DMS 273 (cell line): ENCODE data around the gene FOXI3.

Experiments
- DNase-seq: peaks from one replicate; lab custom pipeline; 2025; ENCODE audit not compliant: unreplicated experiment; lab: John Stamatoyannopoulos, UW

The FOXI3 gene

DNA sequence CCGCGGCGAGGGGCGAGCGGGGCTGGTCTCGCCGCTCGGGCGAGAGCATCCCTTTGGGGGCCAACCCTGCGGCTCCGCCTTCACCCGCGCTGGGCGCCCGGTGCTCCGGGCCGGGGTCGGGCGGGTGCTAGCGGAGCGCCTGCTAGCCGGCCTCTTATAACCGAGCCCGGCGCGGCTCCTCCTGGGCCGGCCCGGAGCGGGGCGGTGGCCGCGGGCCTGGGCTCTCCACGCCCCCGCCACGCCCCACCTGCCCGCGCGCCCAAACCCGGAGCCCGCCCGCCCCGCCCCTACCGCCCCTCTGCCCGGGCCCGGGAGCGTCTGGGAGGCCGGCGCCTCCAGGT lies at the start of gene FOXI3:
TSS of gene FOXI3 (minus strand) at position 129 of the 341 bp plus-strand sequence. CDS start 158 bp downstream, outside the sequence.
- DNase-seq, result peak; percentile 67

DNA sequence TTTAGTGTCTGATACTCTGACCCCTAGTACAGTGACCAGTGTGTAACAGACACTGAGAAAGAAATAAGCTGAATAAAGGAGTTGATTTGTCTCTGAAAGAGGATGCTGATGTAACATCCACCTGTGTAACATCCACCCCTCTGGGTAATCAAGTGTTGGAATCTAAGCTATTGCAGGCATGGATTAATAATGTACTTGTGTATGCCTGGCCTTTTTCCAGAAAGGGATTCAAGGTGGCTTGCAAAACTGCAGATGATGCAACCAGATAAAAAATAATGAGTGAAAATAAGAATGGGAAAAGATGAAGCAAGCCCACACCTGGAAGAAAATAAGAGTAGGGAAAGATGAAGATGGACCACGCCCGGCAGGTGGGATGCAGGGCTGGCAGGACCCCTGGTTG lies 48.2 kb upstream of the FOXI3 start:
- no peak for DNase-seq

DNA sequence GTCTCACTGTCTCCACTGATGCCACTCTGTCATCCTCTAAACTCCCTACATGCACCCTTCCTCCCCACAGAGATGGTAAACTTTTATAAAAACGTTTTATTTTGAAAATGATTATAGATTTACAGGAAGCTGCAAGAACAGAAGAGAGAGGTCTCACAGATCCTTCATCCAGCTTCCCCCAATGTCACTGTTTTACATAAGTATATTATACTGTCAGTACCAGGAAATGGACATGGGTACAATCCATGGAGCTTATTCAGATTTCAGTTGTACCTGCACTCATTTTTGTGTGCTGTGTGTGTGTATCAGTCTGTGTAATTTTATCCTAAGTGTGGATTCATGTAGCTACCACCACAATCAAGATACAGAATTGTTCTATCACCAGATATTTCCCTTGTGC lies 46.7 kb upstream of the FOXI3 start:
- no peak for DNase-seq

DNA sequence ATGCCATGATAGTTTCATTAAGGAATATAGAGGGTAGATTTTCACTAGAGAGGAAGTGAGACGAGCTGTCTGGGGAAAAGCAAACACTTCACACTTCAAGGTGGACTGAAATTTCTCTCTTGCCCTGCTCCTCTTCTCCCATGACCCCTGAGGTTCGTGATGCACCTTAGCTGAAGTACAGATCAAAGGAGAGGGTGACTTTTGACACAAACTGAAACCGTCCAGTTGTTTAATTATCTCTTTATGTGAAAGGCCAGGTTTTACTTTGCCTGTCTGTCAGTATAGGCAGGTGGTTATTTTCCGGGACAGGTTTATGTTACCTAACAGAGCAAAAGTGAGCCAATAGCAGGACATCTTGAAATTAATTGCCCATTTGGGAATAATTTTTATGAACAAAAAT lies 41.0 kb upstream of the FOXI3 start:
- DNase-seq, result no peak

DNA sequence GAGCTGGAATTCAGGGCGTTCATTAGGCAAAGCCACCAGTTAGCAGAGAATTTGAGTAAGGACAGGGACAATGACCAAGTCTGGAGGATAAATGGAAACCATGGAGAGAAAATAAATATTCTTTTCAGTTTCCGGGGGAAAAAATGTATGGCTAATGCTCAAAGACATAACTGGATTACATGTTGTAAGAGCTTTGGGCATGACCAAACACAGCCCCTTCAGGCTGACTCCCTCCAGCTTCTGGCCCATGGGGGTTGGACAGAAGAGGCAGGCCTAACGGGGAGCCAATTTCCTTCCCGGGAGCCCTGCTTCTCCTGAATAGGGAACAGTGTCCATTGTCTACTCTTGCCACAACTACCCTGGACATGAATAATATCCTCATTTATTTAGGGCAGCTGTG lies 39.5 kb upstream of the FOXI3 start:
- no peak for DNase-seq

DNA sequence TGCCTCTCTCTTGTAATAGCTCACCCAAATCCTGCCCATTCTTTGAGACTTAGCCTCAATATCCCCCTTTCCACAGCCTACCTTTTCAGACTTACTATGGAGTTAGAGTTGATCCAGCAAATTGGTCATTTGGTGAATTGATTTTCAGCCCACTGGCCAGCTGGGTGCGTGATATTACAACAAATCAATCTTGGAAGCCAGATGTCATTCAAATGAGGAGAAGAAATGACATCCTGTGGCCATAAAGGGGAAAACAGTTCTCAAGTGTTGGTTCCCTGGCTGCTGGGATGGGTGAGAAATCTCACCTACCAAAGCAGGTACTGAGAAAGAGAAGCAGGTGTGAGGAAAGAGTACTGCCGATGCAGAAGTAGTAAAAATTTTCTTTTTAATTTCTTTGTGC lies 36.7 kb upstream of the FOXI3 start:
- DNase-seq, result peak; percentile 12

DNA sequence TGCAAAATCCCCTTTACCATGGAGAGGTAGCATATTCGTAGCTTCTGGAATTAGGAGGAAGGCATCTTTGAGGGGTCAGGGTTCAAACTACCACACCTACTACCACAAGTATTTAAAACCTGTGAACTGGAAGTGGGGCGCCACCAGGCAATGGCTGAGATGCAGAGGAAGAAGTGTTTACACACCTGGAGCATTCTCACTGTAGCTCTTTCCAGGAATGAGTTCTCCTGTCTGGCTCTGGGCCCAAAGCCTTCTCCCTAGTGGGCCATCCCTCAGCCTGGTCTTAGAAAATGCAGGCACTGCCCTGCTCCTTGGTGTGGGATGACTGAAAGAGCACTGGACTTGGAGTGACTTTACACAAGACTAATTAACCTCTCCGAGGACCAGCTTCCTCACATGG lies 30.7 kb upstream of the FOXI3 start:
- no peak for DNase-seq

DNA sequence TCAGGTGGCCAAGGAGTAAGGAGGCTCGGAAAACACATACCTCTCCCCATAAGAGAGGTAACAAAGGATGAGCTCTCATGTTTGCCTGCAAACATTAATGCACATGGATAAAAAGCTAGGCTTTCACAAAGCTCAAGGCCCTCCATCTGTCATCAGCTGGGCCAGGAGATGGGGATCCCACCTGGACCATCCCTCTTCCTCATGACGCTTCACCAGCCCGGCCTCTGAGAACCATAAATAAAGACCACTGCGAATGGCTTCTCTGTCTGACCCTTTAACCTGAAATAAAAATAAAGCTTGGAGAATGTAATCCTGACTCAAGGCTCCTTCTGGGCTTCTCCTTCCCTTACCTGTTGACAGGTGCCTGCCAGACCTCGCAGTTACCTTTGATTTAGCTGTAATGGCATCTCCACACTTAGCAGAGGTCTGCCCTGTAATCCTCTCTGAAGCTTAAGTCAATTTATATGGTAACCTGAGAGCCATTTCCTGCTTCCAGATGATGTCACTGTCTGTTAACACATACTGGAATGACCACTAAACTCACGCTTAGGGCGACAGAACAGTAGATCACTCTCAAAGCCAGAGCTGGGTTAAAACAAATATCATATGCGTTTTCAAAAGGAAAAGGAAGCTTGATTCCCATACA lies 29.3 kb upstream of the FOXI3 start:
- no peak for DNase-seq

DNA sequence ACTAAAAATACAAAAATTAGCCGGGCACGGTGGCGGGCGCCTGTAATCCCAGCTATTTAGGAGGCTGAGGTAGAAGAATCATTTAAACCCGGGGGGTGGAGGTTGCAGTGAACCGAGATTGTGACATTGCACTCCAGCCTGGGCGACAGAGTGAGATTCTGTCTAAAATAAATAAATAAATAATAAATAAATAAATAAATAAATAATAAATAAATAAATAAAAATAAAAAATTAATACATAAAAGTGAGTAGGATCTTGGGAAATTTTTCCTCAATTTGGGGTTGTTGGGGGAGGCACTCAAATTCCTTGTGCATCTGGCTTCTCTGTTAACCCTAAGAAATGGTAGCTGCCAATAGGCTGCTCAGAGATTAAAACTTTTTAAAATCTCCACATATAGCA lies 20.3 kb upstream of the FOXI3 start:
- DNase-seq, result no peak

DNA sequence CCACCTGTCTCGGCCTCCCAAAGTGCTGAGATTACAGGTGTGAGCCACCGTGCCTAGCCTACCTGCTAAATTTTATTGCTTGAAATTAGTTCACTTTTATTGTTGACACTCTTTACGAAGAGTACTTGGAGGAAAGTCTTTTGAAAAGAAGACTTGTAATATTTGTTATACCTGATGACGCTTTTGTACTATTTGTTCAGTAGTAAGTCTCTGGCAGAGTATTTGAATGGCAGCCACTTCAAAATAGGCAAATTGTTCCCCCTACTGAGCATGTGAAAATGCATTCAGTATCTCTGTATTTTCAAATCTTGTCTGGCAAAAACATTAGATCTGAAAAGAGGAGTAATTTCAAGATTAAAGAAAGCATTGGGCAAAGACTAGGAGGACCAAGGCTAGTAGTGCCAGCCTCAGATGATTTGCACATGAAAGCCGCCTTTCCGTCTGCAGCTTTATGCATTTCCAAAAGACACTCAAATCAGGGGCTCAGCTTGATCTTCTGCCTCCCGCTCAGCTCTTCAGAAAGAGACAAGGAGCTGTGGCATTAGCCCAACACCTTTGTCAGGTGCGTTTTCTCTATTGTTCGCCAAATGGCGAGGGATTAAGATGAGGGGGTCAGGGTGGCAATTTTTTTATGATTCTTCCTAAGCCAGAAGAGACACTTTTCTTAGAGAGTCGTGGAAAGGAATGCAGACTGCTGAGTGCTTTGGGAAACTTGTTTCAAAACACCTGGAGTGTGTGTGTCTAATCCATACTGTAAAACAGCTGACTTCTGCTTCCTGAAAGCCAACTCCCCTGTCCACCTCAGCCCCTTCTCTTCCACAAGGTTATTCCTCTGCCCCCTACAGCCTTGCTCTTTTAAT lies 18.8 kb upstream of the FOXI3 start:
- DNase-seq, result no peak

DNA sequence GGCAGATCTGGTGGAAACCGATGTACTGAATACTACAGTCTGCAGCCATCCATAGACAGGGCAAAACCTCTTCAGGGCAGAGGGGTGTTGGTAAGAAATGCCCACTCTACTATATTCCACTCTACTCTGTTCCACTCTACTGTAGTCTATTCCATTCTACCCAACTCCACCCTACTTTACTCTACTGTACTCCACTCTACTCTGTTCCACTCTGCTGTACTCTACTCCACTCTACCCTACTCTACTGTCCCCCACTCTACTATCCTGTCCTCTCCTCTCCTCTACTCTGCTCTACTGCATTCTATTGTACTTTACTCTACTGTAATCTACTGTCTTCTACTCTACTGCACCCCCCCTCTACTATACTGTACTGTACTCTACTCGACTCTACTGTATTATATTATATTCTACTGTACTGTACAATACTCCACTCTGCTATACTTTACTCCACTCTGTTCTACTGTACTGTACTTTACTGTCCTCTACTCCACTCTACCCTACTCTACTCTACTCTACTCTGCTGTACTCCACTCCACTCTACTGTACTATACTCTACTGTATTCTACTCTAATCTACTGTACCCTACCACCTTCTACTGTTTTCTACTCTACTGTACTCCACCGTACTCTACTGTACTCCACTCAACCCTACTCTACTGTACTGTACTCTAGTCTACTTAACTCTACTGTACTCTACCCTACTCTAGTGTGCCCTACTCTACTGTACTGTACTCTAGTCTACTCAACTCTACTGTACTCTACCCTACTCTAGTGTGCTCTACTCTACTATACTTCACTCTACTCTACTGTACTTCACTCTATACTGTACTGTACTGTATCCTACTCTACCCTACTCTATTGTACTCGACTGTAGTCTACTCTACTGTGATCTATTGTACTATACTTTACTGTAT lies 17.0 kb upstream of the FOXI3 start:
- no peak for DNase-seq

DNA sequence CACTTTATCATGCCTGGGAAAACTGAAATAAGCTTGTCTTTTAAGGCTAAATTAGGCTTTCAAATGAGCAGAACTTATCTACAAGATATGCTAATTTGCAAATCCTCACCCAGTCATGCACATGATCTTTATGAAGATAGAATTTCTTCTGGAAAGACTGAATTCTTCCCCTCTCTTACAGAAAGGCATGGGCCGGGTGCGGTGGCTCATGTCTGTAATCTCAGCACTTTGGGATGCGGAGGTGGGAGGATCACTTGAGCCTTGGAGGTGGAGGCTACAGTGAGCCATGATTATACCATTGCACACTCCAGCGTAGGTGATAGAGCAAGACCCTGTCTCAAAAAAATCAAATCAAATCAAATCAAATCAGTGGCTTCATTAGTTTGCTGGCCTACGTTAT lies 11.7 kb upstream of the FOXI3 start:
- no peak for DNase-seq

DNA sequence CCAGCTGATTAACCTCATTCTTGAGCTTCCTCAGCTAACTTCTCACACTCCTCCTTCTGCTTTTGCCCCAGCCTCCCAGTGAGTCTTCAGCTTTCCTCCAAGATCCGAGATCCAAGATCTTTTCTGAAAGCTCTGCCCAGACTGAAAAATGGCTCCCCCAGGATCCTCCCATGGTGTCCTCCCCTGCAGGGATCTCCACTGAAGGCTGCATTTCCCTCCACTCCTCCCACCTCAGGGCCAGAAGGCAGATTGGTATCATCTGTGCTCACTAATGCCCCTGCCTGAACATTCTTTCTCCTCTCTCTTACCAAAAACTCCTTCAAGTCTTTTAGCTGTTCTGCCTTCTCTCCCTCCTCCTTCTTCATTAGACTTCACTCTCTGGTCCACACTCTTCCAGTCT lies 6.1 kb upstream of the FOXI3 start:
- DNase-seq, result no peak

DNA sequence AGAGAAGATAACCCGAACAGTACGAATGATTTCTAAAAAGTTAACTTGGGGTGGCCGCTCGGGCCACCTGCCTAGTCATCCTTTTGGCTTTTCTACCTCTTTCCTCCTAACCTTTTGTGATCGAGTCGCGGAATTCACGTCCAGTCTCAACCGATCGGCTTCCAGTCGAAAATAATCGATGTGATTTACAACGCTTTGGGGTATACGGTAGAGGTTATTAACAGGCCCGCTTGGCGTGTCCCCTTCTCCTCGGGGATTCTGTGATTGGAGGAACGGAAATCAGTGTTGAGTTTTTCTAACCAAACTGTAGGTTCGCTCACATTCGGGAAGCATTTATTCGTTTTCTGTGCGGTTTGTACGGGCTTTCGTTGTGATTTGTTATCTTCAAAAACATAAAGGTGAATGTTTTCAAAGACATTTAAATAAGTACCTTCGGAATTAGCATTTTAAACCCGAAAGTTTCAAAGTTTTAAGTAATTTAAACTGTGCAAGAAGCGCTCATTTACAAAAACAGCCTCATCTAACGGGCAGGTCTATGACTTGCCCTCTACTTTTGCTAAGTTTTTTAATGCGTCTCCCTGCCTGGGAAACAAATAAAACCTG lies 588 bp upstream of the FOXI3 start:
- DNase-seq, result peak; percentile 49

DNA sequence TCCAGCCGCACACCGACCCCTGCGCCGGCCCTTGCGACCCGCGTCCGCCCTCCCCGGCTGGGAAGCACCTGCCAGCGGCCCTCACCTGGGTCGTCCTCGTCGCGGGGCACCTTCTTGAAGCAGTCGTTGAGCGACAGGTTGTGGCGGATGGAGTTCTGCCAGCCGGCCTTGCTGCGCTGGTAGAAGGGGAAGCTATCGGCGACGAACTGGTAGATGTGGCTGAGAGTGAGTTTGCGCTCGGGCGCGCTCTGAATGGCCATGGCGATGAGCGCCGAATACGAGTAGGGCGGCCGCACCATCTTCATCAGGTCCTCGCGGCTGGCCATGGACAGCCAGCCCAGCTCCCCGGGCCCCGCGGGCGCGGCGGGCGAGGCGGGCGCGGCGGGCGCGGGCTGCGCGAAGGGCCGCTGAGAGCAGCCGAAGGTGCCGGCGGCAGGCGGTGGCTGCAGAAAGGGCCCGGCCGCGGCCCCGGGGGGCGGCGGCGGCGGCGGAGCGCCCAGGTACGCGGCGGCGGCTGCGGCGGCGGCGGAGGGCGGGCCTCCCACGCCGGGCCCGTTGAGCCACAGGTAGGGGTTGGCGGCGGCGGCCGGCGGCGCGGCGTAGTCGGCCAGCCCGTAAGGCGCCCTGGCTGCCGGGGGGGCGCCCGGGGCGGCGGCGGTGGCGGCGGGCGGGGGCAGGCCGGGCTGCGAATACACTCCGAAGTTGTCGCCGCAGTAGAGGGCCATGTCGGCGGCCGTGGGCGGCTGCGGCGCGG lies 505 bp downstream of the FOXI3 start:
- peak; percentile 65 for DNase-seq

DNA sequence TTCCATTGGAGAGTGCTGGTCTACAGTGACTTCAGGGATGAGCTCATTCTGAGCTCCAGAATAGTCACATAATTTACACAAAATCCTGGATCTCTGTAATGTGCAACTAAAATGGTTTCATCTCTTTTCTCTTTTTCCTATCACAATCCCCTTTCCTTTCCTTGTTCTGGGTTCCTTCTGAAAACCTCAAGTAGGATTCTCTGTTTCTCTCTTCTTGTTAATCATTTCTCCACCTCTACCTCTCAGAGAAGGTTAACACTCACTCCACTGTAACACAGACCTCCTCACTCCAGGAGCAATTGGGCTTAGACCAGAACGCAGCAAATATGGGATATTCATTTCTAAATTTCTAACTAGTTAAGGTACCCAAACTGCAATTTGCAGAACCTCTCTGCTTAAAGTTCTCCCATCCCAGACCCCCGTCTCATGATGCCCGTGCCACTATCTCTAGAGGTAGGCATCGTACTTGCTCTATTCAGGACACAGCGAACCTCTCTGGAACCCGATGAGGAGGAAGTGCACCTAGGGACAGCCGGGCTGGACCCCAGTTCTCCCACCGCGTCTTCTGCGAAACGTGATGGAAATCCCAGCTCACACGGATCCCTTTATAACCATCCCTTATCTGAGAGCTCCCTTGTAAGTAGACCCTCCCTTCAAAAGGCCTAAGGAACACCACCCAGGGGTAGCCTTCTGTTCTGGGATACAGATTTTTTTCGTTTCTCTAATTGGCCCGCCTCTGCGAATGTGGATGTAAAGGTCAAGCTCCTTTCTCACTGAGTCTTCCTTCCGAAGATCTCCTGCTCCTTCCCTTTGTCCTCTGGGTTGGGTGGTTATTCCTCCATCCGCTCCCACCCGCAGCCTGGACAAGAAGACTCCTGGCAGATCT lies 1.3 kb downstream of the FOXI3 start:
- no peak for DNase-seq

DNA sequence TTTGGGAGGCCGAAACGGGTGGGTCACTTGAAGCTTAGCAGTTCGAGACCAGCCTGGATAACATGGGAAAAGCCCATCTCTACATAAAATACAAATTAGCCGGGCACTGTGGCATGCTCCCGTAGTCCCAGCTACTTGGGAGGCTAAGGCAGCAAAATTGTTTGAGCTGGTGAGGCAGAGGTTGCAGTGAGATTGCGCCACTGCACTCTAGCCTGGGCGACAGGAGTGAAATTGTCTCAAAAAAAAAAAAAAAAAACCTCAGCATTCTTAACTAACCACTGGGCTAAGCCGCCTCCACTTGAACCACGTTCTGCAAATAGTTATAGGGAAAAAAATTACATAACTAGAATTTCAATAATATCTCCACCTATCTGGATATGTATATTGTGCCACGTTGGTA lies 2.3 kb downstream of the FOXI3 start:
- no peak for DNase-seq

DNA sequence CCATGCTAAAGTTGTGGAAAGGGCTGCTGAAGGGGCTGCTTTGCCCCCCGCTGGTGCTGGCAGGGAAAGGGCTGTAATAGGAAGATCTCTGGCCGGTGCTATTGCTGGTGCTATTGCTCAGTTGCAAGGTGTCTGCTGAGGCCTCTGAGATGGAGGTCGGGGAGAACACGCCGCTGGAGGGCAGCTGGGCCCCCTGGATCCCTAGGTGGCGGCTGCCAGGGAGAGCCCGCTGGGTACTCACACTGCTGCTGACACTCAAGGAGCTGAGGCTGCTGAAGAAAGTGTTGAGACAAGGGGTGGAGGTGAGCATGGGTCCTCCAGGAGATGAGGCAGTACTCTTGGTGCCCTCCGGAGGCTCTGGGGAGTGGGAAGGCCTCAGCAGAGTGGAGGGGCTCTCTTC lies 4.2 kb downstream of the FOXI3 start:
- DNase-seq, result no peak

DNA sequence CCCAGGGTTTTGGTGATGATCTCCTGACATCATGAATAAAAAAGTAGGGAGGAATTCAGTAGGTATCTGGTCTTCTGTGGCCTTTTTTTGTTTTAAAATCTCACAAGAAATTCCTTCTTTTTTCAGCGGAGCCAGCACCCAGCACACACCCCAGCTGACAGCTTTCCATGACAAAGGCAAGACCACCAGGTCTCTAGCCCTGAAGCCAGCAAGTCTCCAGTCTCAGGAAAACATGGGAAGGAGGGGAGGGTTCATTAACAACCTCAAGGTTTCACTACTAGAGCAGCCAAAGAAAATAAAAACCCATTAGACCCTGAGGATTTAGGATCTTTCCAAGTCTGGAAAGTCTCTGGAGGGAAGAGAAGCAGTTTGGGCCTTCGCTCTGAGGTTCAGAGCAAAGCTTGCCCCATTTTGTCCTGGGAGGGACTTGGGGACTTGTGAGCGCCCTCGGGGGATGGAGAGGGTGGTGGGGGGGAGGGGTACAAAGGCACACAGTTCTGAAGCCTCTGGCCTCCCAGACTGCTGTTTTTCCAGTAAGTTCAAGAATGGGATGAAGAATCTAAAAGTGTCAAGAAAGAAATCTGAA lies 9.0 kb downstream of the FOXI3 start:
- no peak for DNase-seq
